H1 (cell line): ENCODE results near the gene TSHR. TPM values are rescaled to one million over a fixed set of nuclear protein-coding genes. Genes with fewer than 3 reads are reported as not detected.

Experiments used
- CTCF ChIA-PET: fragments of 300-600 bp; sonication (Branson Sonifier 250); formaldehyde crosslinking; loops from one replicate; lab custom pipeline; 2021; ENCODE audit not compliant: partially characterized antibody; lab: Charles Lee
- POLR2A ChIA-PET: fragments of 300-600 bp; sonication (Branson Sonifier 250); formaldehyde crosslinking; loops from one replicate; lab custom pipeline; 2021; ENCODE audit warnings: inconsistent platforms; ENCODE audit not compliant: partially characterized antibody; lab: Charles Lee
- DNase-seq, 2 experiments: peaks; one replicate each; pipeline versions ENCODE4 v3.0.0 to v3.0.0-alpha.2; 2010 to 2022; ENCODE audit warnings: low spot score in 2 of 2, low read depth in 1 of 2, mixed read lengths in 1 of 2
- FAIRE-seq: peaks from 2 replicates; lab custom pipeline; 2011; peaks lifted over from hg19 to GRCh38; lab: Jason Lieb, UNC
- H2AFZ ChIP-seq: 2 replicates; pipeline ENCODE4 v1.8.1; 2012; ENCODE audit warnings: low read length, inconsistent platforms
- H2AK5ac ChIP-seq: 2 replicates; pipeline ENCODE4 v1.6.1; 2013; ENCODE audit warnings: low read depth, low read length
- H2BK120ac ChIP-seq: replicated peaks from 2 replicates; pipeline ENCODE3; 2013; ENCODE audit warnings: low read depth, low read length, inconsistent platforms
- H2BK12ac ChIP-seq: 2 replicates; pipeline ENCODE4 v1.6.1; 2013; ENCODE audit warnings: low read depth, low read length
- H2BK15ac ChIP-seq: 2 replicates; pipeline ENCODE4 v1.6.1; 2013; ENCODE audit warnings: low read length
- H2BK20ac ChIP-seq: 2 replicates; pipeline ENCODE4 v1.6.1; 2013; ENCODE audit warnings: low read length
- H2BK5ac ChIP-seq: 2 replicates; pipeline ENCODE4 v1.6.1; 2013; ENCODE audit warnings: low read depth, low read length
- H3K14ac ChIP-seq: 2 replicates; pipeline ENCODE4 v1.6.1; 2013; ENCODE audit warnings: inconsistent platforms; ENCODE audit not compliant: insufficient read length
- H3K18ac ChIP-seq: 2 replicates; pipeline ENCODE4 v1.6.1; 2013; ENCODE audit warnings: low read length; ENCODE audit errors: extremely low read depth
- H3K23ac ChIP-seq: 2 replicates; pipeline ENCODE4 v1.6.1; 2013; ENCODE audit warnings: inconsistent platforms; ENCODE audit not compliant: insufficient read length
- H3K23me2 ChIP-seq: 2 replicates; pipeline ENCODE4 v1.6.1; 2013; ENCODE audit warnings: low read depth, low read length
- H3K27ac ChIP-seq: 2 replicates; pipeline ENCODE4 v1.6.1; 2011; ENCODE audit warnings: low read depth, low read length, inconsistent platforms
- H3K27me3 ChIP-seq, 4 experiments: replicated peaks in 1 of 4; 1 replicate in 1 of 4; 2 replicates in 3 of 4; pipeline versions ENCODE4 v1.6.1 to v1.8.1; 2011 to 2013; ENCODE audit warnings: low read length in 3 of 4, mild to moderate bottlenecking in 3 of 4, inconsistent platforms in 2 of 4, mixed read lengths in 2 of 4, moderate library complexity in 1 of 4; ENCODE audit not compliant: control insufficient read depth in 3 of 4, insufficient read depth in 3 of 4; ENCODE audit errors: extremely low read depth in 1 of 4
- H3K36me3 ChIP-seq, 4 experiments: 2 replicates each; pipeline versions ENCODE4 v1.6.1 to v1.8.1; 2011 to 2013; ENCODE audit warnings: mild to moderate bottlenecking in 4 of 4, low read length in 3 of 4, moderate library complexity in 2 of 4, control low read depth in 1 of 4, inconsistent platforms in 1 of 4; ENCODE audit not compliant: insufficient read depth in 4 of 4, control insufficient read depth in 2 of 4
- H3K4ac ChIP-seq: replicated peaks from 2 replicates; pipeline ENCODE3; 2013; ENCODE audit warnings: low read length, low read depth, mixed read lengths, inconsistent platforms; ENCODE audit not compliant: insufficient read length
- H3K4me1 ChIP-seq, 4 experiments: replicated peaks in 1 of 4; 1 replicate in 1 of 4; 2 replicates in 3 of 4; pipeline versions ENCODE4 v1.6.1 to v1.8.1; 2011 to 2013; ENCODE audit warnings: low read length in 3 of 4, inconsistent platforms in 2 of 4, mixed read lengths in 1 of 4; ENCODE audit not compliant: insufficient read depth in 4 of 4, control insufficient read depth in 3 of 4
- H3K4me2 ChIP-seq, 2 experiments: 2 replicates each; pipeline versions ENCODE4 v1.6.1 to v1.8.1; 2011 to 2013; ENCODE audit warnings: low read depth in 2 of 2, low read length in 2 of 2, control low read depth in 1 of 2, inconsistent platforms in 1 of 2, mild to moderate bottlenecking in 1 of 2; ENCODE audit not compliant: insufficient read depth in 1 of 2
- H3K4me3 ChIP-seq, 4 experiments: fragments of 200-600, 300-600 bp in 1 of 4; sonication (generic), shearing (Covaris generic), sonication (Bioruptor Twin) in 1 of 4; 2 replicates each; pipeline versions ENCODE4 v1.5.1 to v1.8.1; 2011 to 2016; ENCODE audit warnings: low read length in 4 of 4, low read depth in 3 of 4, control low read depth in 2 of 4, inconsistent platforms in 2 of 4, mild to moderate bottlenecking in 2 of 4, mixed read lengths in 1 of 4, moderate library complexity in 1 of 4; ENCODE audit not compliant: insufficient read depth in 2 of 4; ENCODE audit errors: extremely low read depth in 1 of 4
- H3K56ac ChIP-seq: replicated peaks from 2 replicates; pipeline ENCODE3; 2013; ENCODE audit warnings: low read depth, mild to moderate bottlenecking, mixed read lengths, low read length, inconsistent platforms; ENCODE audit not compliant: insufficient read length
- H3K79me1 ChIP-seq: 2 replicates; pipeline ENCODE4 v1.6.1; 2013; ENCODE audit warnings: low read depth, low read length, control low read depth
- H3K79me2 ChIP-seq, 2 experiments: 2 replicates each; pipeline versions ENCODE4 v1.6.1 to v1.8.1; 2012 to 2013; ENCODE audit warnings: low read length in 2 of 2, mild to moderate bottlenecking in 2 of 2, inconsistent platforms in 1 of 2; ENCODE audit not compliant: insufficient read depth in 2 of 2, control insufficient read depth in 1 of 2
- H3K9ac ChIP-seq, 4 experiments: replicated peaks in 1 of 4; 1 replicate in 1 of 4; 2 replicates in 3 of 4; pipeline versions ENCODE4 v1.6.1 to v1.8.1; 2011 to 2013; ENCODE audit warnings: low read depth in 3 of 4, low read length in 3 of 4, control low read depth in 2 of 4, mild to moderate bottlenecking in 2 of 4, moderate library complexity in 2 of 4, inconsistent platforms in 1 of 4; ENCODE audit errors: extremely low read depth in 1 of 4
- H3K9me3 ChIP-seq, 2 experiments: 2 replicates each; pipeline versions ENCODE4 v1.6.1 to v1.8.1; 2012 to 2013; ENCODE audit warnings: mild to moderate bottlenecking in 2 of 2, moderate library complexity in 2 of 2, control low read depth in 1 of 2, inconsistent platforms in 1 of 2, low read depth in 1 of 2, low read length in 1 of 2, mixed read lengths in 1 of 2; ENCODE audit not compliant: insufficient read depth in 2 of 2
- H4K20me1 ChIP-seq, 2 experiments: replicated peaks in 1 of 2; 2 replicates each; pipeline versions ENCODE3 to v1.8.1; 2011 to 2013; ENCODE audit warnings: inconsistent platforms in 2 of 2, low read length in 2 of 2, mild to moderate bottlenecking in 1 of 2; ENCODE audit not compliant: insufficient read depth in 2 of 2, control insufficient read depth in 1 of 2
- H4K5ac ChIP-seq: 2 replicates; pipeline ENCODE4 v1.6.1; 2013; ENCODE audit warnings: low read length, low read depth, mixed read lengths, inconsistent platforms; ENCODE audit not compliant: insufficient read length
- H4K8ac ChIP-seq: 2 replicates; pipeline ENCODE4 v1.8.0; 2013; ENCODE audit warnings: mild to moderate bottlenecking, moderate library complexity, low read length, inconsistent platforms; ENCODE audit not compliant: insufficient read depth; ENCODE audit errors: extremely low read depth
- H4K91ac ChIP-seq: replicated peaks from 2 replicates; pipeline ENCODE3; 2013; ENCODE audit warnings: low read length, mixed read lengths, inconsistent platforms; ENCODE audit not compliant: insufficient read length
- BRCA1 ChIP-seq: IDR thresholded peaks from 2 replicates; pipeline ENCODE4 v1.6.1; 2012; ENCODE audit warnings: low read depth, low read length, improper control_type of control experiment
- CBX5 ChIP-seq: fragments of 300-800, 300-1000 bp; sonication (generic); IDR thresholded peaks from 2 replicates; pipeline ENCODE4 v1.7.1; 2016; ENCODE audit warnings: antibody characterized with exemption, low read length, low read depth
- EP300 ChIP-seq, 2 experiments: IDR thresholded peaks; 1 replicate in 1 of 2; 2 replicates in 1 of 2; pipeline ENCODE4 v1.6.1; 2011 to 2012; ENCODE audit warnings: low read depth in 2 of 2, low read length in 2 of 2, mild to moderate bottlenecking in 2 of 2, borderline replicate concordance in 1 of 2, inconsistent platforms in 1 of 2, moderate library complexity in 1 of 2
- HDAC2 ChIP-seq, 2 experiments: fragments of 300-600 bp in 1 of 2; sonication (generic) in 1 of 2; IDR thresholded peaks; 2 replicates each; pipeline ENCODE4 v1.6.1; 2011 to 2012; ENCODE audit warnings: low read depth in 2 of 2, low read length in 2 of 2, mild to moderate bottlenecking in 2 of 2, moderate library complexity in 2 of 2, borderline replicate concordance in 1 of 2, inconsistent platforms in 1 of 2
- PHF8 ChIP-seq: fragments of 200-600 bp; sonication (generic); conservative IDR thresholded peaks from 2 replicates; pipeline ENCODE4 v1.7.1; 2012; ENCODE audit warnings: low read depth, mild to moderate bottlenecking, inconsistent platforms, low read length, moderate library complexity
- POU5F1 ChIP-seq: IDR thresholded peaks from 2 replicates; pipeline ENCODE4 v1.6.1; 2011; ENCODE audit warnings: low read depth, mild to moderate bottlenecking, low read length, moderate library complexity
- YY1 ChIP-seq: IDR thresholded peaks from 2 replicates; pipeline ENCODE4 v1.6.1; 2011; ENCODE audit warnings: low read depth, mild to moderate bottlenecking, low read length
- WGBS, 2 experiments: shearing (Covaris generic) in 1 of 2; methylation state at CpG; one replicate each; pipeline versions ENCODE4 v1.1.6 to v1.1.7; 2013 to 2015; ENCODE audit warnings: low lambda C conversion rate in 2 of 2, mixed read lengths in 2 of 2, inconsistent platforms in 1 of 2, low coverage in 1 of 2, missing lambda C conversion rate in 1 of 2; ENCODE audit not compliant: insufficient replicate concordance in 2 of 2, insufficient coverage in 1 of 2, insufficient read length in 1 of 2; ENCODE audit errors: extremely low coverage in 1 of 2, missing lambda C conversion rate in 1 of 2; 5-methylcytosine and 5-hydroxymethylcytosine counted together
- polyA plus RNA-seq, 7 experiments: library from polyadenylated mRNA; depleted of rRNA in 3 of 7; stranded (reverse) in 5 of 7; unstranded in 2 of 7; fragments of >200 nt in 5 of 7; fragments of 200-250 nt in 2 of 7; gene quantifications; 1 replicate in 5 of 7; 2 replicates in 1 of 7; 4 replicates in 1 of 7; pipeline versions ENCODE4 v1.2.1 to v1.2.3, GENCODE V29; 2011 to 2013; ENCODE audit warnings: missing spikeins in 2 of 7, mixed read lengths in 2 of 7
- total RNA-seq: library from RNA; stranded (reverse); fragmentation: NEBNext Ultra II Directional; extraction: Animal tissue kit (Norgen Biotek cat#: 25700); gene quantifications from 2 replicates; pipeline ENCODE4 v1.2.1, GENCODE V29; 2021

TSHR gene
- total and polyA plus RNA-seq, 2 of the 8 experiments (the other 6 are each of a cell fraction or from before 2014, with no cell fraction given), result 0.27 TPM; not detected in 1

GRCh38 chr14:81176241-81176640 is 220.8 kb downstream of the TSHR start:
- Histone ChIP-seq H3K36me3 (peaks cover 0 to 21% (median 4%) of the 10 kb centered on the region in 4 experiments; a peak in 5 of 8 replicates), H4K20me1 (no peaks in the 10 kb centered on the region), H3K4me2 (no peak overlapping the region)
- WGBS, 2 experiments, result 76% methylated on average over 3 of the region's 3 CpGs; no CpG with 5 or more reads in 1 of the 2 experiments
- TF ChIP-seq EP300 (IDR thresholded peaks at IDR 0.05; ENCODE audit: borderline replicate concordance in 1 of 2, low read depth in 2 of 2, low read length in 2 of 2) (no peak), PHF8 (no peak), BRCA1 (no peak), YY1 (no peak), CBX5 (no peak), POU5F1 (no peak), HDAC2 (IDR thresholded peaks at IDR 0.05; ENCODE audit: borderline replicate concordance in 1 of 2, low read depth in 2 of 2, low read length in 2 of 2) (no peak)
- TF ChIP-seq, all 59 proteins: peak for 0
- Histone ChIP-seq H2BK20ac (no peak overlapping the region), H4K8ac (no peak overlapping the region), H3K14ac (no peak overlapping the region), H3K4me1 (no peaks in the 10 kb centered on the region), H3K4ac (no peak overlapping the region), H3K56ac (no peak overlapping the region), H3K18ac (no peak overlapping the region), H3K27ac (no peak overlapping the region), H2BK15ac (no peak overlapping the region), H3K23ac (no peak overlapping the region), H3K27me3 (no peaks in the 10 kb centered on the region), H3K4me3 (no peak overlapping the region), H2BK12ac (no peak overlapping the region), H3K9ac (no peak overlapping the region), H4K91ac (no peak overlapping the region), H2AFZ (no peak overlapping the region), H2AK5ac (no peak overlapping the region), H3K79me1 (no peaks in the 10 kb centered on the region), H3K9me3 (no peaks in the 10 kb centered on the region), H3K79me2 (no peaks in the 10 kb centered on the region), H2BK5ac (no peak overlapping the region), H2BK120ac (no peak overlapping the region), H3K23me2 (no peaks in the 10 kb centered on the region), H4K5ac (no peak overlapping the region)
- FAIRE-seq (no peak), DNase-seq (no peak)
- ChIA-PET CTCF (no interaction called here), POLR2A (no interaction called here)
